Posterior vena cava (tissue), 2 donors: ENCODE results near the gene SYF2. TPM values are rescaled to one million over a fixed set of nuclear protein-coding genes. Genes with fewer than 3 reads are reported as not detected.
A peak's percentile ranks its signal among the peaks of the same experiment; 100 is the strongest.
"Not testable (repeated sequence)": the region's sequence is repeated elsewhere in the genome, so short reads cannot be mapped to it uniquely, and the experiment has no call there.

Experiments
- DNase-seq: peaks from one replicate; pipeline ENCODE4 v3.0.0-alpha.2; 2020; ENCODE audit warnings: low spot score
- intact Hi-C, 2 donors: fragments of 100-400 bp; cut with DNase I; formaldehyde crosslinking; loops; one replicate each; pipeline versions ENCODE4 v1.14.1 to v1.14.2; 2022 to 2023
- long read RNA-seq, 2 donors: library from polyadenylated mRNA; unstranded; transcript quantifications; one replicate each; pipeline ENCODE4 v2.0.0, GENCODE V29; 2020 to 2021
- total RNA-seq, 2 donors: library from RNA; stranded (reverse); fragmentation: NEBNext Ultra II Directional; extraction: Animal tissue kit (Norgen Biotek cat#: 25700); gene quantifications; one replicate each; pipeline ENCODE4 v1.2.1, GENCODE V29; 2021
- donor health status: DM: yes; HTN: yes; CAD: no.
- donor health status: DM: yes; HTN: yes; CAD: no.

The SYF2 gene
- 10 to 100 TPM; 35.7 to 38.0 TPM for total RNA-seq
- long read RNA-seq, donor 1, transcript SYF2-201 (7 exons, 1,345 nt), result major isoform, 9 of 12 reads
- long read RNA-seq, donor 1, partial matches to known transcripts, result 1 of 12 reads
- long read RNA-seq, donor 1, other reads (novel, unspliced or antisense), result 0 of 12 reads
- long read RNA-seq, donor 2, transcript SYF2-201 (7 exons, 1,345 nt), result major isoform, 46 of 53 reads
- long read RNA-seq, donor 2, partial matches to known transcripts, result 4 of 53 reads
- long read RNA-seq, donor 2, other reads (novel, unspliced or antisense), result 1 of 53 reads

DNA sequence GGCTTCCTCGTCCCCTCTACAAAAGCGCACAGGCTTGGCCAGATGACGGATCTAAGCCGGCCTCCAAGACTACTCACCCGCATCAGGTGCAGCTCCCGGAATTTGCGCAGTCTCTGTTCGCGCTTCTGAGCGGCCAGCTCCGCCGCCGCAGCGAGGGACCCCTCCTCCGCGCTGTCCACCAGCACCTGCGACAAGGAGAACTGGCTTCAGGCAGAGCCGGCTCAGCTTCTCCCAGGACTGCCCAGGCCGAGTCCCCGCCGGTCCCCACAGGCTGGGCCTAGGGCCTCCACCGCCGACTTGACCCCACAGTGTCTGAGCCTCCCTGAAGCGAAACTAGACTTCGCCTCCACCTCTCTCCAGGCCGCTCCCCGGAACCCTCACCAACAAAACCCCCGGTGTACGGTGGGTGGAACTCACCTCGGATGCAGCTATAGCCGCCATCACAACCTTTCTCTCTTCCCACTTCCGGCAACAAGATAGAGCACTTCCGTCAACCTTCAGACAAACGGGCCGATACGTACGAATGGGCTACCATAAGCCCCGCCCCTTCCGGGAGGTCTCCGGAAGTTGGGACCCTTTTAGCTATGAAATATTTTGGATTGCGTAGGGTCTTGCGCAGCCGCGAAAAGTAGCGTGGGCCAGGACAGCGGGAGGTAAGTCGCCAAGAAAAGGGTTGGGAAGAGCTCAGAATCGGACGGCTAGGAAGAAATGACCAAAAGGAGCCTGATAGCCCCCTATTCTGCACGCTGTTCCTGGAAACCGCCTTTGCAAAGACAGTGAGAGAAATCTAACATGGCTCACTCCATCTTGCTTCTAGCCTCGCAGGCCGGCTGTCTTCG, at the start of gene SYF2:
Gene SYF2, minus strand, starts transcription at position 476 of the 839 bp plus-strand sequence. Its CDS starts 35 bp downstream, at position 441.
- DNase-seq, result peak; percentile 97
- intact Hi-C loops, result no loop called here

DNA sequence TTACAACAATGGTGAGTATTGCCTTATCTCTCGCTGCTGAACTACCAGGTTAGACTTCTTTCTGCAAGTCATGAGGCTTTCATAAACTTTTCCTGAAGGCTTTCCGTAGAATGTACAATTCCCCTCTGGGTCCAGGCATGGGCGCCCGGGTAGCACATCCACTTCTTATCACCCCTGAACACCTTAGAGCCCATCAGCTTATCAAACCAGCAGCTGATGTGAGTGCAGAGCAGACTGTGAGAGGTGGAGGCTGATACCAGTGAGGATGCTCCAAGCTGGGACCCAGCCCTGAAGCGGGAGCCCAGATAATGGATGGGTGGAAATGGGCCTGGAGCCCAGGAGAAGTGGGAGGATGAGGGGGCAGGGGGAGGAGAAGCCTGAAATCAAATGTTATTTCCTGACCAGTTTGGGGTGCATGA, 47.4 kb upstream of the SYF2 start:
- DNase-seq, intact Hi-C loops: not testable (repeated sequence)

- DNase-seq, intact Hi-C loops: not testable (repeated sequence)
These were observed 46.5 kb upstream of the SYF2 start for GRCh38 chr1:25278790-25279189.

DNA sequence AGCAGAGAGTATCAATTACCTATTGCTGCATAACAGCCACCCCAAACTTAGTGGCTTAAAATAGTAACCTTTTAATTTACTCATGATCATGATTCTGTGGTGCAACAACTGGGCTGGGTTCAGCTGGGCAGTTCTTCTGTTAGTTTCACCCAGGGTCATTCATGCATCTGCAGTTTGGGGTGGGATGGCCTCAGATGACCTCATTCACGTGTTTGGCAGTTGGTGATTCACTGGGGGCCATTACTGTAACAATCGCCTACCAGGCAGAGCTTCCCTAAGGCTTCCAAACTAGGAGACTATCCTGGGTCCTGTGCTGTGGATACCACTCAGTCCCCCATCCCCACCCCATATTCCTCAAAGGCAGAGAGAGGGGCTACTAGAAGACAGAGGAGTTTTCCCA, 46.1 kb upstream of the SYF2 start:
- DNase-seq, intact Hi-C loops: not testable (repeated sequence)

DNA sequence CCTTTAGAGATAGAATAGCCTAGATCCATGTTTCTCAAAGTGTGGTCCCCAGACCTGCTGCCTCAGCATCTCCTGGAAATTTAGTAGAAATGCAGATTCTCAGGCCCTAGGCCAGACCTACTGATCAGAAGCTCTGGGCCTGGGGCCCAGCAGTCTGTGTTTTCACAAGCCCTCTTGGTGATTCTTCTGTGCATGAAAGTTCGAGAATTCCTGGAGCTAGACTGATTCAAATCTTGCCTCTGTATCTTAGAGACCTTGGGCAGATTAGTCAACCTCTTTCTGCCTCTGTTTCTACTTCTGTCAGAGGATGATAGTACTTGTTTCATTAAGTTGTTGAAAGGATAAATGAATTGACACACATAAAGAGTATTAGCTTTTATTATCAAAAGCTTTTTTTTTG, 45.0 kb upstream of the SYF2 start:
- DNase-seq, intact Hi-C loops: not testable (repeated sequence)

DNA sequence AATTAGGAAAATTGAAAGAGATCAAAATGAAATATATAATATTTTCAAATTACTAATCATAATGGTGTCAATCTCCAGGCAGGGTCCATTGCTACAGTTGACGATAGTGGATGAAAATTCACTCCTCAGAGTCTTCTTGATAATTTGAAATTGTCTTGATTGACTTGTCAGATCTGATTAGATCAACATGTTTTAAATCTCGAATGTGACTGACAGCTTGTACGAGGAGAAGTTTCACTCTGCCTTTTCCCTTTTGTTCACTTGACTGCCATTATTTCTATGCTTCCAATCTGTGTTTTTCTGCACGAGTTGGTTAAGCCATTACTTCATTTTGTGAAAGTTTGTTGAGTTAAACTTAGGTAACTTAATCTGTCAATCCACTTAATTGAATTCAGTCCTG, 43.3 kb upstream of the SYF2 start:
- DNase-seq, intact Hi-C loops: not testable (repeated sequence)

- DNase-seq, intact Hi-C loops: not testable (repeated sequence)
These were observed 39.9 kb upstream of the SYF2 start, which contains the start of gene RHD for GRCh38 chr1:25272238-25272637. Gene RHD, plus strand, starts transcription at chr1:25272509. Its CDS starts 39 bp downstream, at chr1:25272548.

GRCh38 chr1:25268143-25268760, 36.0 kb upstream of the SYF2 start:
- DNase-seq, result not testable (repeated sequence)

GRCh38 chr1:25267288-25268142, 35.2 kb upstream of the SYF2 start:
- intact Hi-C loops, result not testable (repeated sequence)
- DNase-seq, result peak; percentile 92

More at GRCh38 chr1:25268143-25268760, 36.0 kb upstream of the SYF2 start:
- intact Hi-C loops, result not testable (repeated sequence)

DNA sequence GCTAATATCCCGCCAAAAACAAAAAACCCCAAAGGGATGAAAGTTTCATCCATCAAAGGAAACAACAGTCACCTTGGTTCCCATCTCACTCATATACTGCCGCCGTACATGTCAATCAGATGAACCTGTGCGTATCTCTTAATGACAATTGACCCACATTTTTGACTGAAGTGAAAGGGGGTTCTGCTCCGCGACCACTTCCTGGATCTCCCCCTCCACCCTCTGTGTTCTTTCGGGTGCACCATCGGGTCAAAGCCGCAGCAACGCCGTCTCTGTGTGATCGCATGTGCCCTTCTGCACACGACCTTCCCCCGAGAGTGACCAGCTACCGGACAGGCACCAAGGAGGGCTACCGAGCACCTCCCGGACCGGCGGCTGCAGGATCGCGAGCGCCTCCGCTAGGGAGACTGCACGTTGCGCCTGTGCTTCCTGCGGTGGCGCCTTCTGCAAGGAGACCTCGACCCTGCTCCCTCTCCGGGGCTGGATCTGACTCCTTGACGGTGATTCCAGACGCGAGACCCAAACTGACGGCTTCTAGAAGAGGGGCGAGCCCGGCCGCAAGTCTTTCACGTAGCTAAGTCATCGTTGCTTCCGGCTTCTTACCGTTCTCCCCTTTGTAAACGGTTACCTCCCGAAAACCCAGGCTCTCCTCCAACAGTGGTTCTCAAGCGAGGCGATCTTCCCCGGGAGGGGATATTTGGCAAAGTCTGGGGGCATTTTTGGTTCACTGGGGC, 34.4 kb upstream of the SYF2 start:
- DNase-seq, intact Hi-C loops: not testable (repeated sequence)

DNA sequence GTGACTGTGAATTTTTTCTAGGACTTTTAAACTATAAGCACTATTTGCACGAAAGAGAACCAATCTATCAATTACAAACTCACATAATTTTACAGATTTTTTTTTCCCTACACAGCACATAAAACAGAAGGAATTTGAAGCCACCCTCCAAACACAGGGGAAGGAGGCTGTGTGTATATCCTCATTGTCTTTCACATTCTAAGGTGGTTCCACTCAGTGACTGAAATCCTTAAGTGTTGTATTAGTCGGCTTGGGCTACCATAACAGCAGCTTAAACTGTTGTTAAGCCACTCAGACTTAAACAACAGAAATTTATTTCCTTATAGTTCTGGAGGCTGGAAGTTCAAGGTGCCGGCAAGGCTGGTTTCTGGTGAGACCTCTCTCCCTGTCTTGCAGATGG, 28.0 kb upstream of the SYF2 start:
- intact Hi-C loops, DNase-seq: not testable (repeated sequence)

DNA sequence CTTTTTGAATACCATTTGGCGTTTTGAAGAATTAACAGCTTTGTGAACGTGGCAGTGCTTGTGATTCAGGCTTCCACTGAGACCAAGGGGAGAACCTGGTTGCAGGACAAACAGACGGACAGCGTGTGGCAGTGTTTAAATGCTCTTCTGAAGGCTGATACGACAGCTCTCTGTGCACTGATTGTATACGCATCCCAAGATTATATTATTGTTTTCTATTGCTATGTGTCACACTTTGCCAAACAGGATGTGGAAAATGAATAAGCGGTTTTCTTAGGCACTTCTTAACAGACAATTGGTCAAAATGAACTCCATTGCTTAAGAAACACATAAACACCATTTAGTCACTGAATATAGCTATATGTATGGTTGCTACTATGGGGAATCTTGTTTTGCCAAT, 27.5 kb upstream of the SYF2 start:
- DNase-seq, intact Hi-C loops: not testable (repeated sequence)

DNA sequence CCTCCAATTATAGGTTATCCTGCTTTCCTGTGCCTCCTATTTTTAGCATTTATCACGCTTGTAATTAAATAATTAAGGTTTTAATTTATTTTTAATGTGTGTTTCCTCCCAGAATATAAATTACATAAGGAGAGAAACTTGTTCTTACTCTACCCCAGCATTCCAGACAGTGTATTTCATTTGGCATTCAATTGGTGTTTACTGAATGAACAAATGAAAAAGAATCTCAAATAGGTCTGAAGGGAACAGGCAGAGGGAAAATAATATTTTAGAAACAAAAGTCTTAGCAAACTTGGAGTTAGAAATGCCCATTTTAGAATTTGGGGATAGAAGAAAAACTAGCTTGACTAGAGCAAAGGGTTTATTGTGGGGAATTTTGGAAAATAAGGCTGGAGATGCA, 24.9 kb upstream of the SYF2 start:
- intact Hi-C loops, result no loop called here
- DNase-seq, result no peak

DNA sequence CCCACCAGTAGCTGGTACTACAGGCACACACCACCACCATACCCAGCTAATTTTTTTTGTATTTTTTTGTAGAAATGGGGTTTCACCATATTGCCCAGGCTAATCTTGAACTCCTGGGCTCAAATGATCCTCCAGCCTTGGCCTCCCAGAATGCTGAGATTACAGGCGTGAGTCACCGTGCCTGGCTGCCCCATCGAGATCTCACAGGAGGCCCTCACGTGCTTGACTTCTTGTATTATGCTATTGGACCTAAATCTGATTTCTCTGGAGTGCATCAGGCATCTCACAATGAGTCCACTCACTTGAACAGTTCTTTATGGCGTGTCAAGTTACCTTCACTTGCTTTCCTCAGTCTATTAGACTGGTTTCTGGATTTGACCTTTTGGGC, 24.3 kb upstream of the SYF2 start:
- DNase-seq, result no peak
- intact Hi-C loops, result no loop called here

DNA sequence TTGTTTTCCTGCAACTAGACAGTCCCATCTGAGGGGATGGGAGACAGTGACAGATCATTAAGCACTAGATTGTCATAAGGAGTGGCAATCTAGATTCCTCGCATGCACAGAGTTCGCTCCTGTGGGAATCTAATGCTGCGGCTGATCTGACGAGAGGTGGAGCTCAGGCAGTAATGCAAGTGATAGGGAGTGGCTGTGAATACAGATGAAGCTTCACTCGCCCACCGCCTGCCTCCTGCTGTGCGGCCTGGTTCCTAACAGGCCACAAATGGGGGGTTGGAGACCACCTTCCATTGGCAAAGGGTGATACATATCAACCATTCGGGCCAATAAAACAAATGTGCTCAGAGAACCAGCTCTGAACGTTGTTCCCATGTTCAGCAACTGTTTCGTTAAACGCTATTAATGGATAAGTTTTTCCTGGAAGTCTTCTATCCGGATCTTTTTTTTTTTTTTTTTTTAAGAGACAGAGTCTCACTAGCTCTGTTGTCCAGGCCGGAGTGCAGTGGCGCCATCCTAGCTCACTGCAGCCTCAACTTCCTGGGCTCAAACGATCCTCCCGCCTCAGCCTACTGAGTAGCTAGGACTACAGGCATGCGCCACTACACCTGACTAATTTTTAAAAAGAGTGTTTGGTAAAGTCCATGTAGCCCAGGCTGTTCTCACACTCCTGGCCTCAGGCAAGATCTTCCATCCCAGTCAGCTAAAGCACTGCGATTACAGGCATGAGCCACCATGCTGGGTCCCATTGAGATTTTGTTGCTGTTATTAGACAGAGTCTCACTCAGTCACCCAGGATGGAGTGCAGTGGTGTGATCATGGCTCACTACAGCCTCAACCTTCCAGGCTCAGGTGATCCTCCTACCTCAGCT, 23.6 kb upstream of the SYF2 start:
- intact Hi-C loops, result no loop called here
- no peak for DNase-seq

DNA sequence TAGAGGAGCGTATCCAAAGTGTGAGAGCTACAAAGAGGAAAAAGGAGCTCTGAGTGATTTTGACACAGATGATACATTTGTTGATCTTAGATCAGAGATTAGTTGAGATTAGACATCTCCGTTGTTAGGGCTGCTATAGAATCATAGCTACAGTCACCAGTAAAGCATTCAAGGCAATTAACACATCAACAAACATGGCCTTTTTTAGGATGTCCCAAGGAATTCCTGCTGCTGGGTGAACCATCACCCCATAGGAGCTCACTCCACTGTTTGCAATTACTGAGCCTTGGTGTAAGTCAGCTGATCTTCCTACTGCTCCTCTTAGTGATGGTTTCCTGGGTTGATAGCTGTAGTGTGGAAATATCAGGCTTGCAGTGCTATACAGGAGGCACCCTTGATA, 21.6 kb upstream of the SYF2 start:
- intact Hi-C loops, result no loop called here
- no peak for DNase-seq
